Vagina (tissue), 2 donors: ENCODE data around the gene GINS1.

ENCODE experiments used
- CTCF ChIP-seq, 3 experiments: fragments of 450-650 bp in 2 of 3; fragments of 200-600 bp in 1 of 3; sonication (generic) in 1 of 3; IDR thresholded peaks; one replicate each; pipeline ENCODE4 v1.5.1; 2017 to 2019; ENCODE audit warnings: antibody characterized with exemption in 3 of 3, mild to moderate bottlenecking in 2 of 3, moderate library complexity in 2 of 3
- POLR2A ChIP-seq, 2 donors: fragments of 450-650 bp; IDR thresholded peaks; one replicate each; pipeline ENCODE4 v1.6.1; 2017; ENCODE audit warnings: antibody characterized with exemption in 2 of 2, mild to moderate bottlenecking in 2 of 2, moderate library complexity in 2 of 2
- POLR2AphosphoS5 ChIP-seq, 2 donors: sonication (generic); formaldehyde crosslinking; IDR thresholded peaks; one replicate each; pipeline ENCODE4 v1.9.0; 2017; ENCODE audit warnings: antibody characterized with exemption in 2 of 2, mild to moderate bottlenecking in 2 of 2, low read depth in 1 of 2; ENCODE audit not compliant: insufficient read depth in 1 of 2

- TF ChIP-seq POLR2A (IDR thresholded peaks at IDR 0.05) (no peak), CTCF (IDR thresholded peaks at IDR 0.05) (no peak), POLR2AphosphoS5 (IDR thresholded peaks at IDR 0.05; ENCODE audit: insufficient read depth in 1 of 2, low read depth in 1 of 2) (no peak)
Measured at GRCh38 chr20:25398376-25399036, 9.0 kb upstream of the GINS1 start.
